ENCODE measurements around the gene SYNE4. TPM values are rescaled to one million over a fixed set of nuclear protein-coding genes. Genes with fewer than 3 reads are reported as not detected.
A peak's percentile ranks its signal among the peaks of the same experiment; 100 is the strongest.

Gene SYNE4
- total and polyA plus RNA-seq, 2 of the 13 experiments (the other 11 are each of a cell fraction or from before 2014, with no cell fraction given): 13.7 to 23.0 TPM

- TF ChIP-seq ZC3H4 (CRISPR knock-in tag; IDR thresholded peaks at IDR 0.05; ENCODE audit: borderline replicate concordance) (no peak), ZNF552 (CRISPR knock-in tag; IDR thresholded peaks at IDR 0.05; ENCODE audit: borderline replicate concordance) (peak; percentile 89), NR0B2 (CRISPR knock-in tag; IDR thresholded peaks at IDR 0.05) (peak; percentile 89; the same call in 1 of the 2 replicates), NFIC (IDR thresholded peaks at IDR 0.05; ENCODE audit: low read length) (no peak), KLF12 (CRISPR knock-in tag; IDR thresholded peaks at IDR 0.05; ENCODE audit: borderline replicate concordance) (peak; percentile 81), SIN3B (IDR thresholded peaks at IDR 0.05; ENCODE audit: low read length) (no peak), HNRNPLL (IDR thresholded peaks at IDR 0.05; ENCODE audit: low read depth, low read length, poor library complexity, severe bottlenecking) (peak; percentile 80), ZNF329 (CRISPR knock-in tag; IDR thresholded peaks at IDR 0.05; ENCODE audit: low read depth) (no peak; the same call in 1 of the 2 replicates), ARID4A (CRISPR knock-in tag; IDR thresholded peaks at IDR 0.05; ENCODE audit: borderline replicate concordance) (no peak; the same call in 1 of the 2 replicates), KMT2B (CRISPR knock-in tag; IDR thresholded peaks at IDR 0.05) (peak; percentile 53; the same call in 1 of the 2 replicates), HOXA7 (CRISPR knock-in tag; IDR thresholded peaks at IDR 0.05) (no peak), IRF2 (CRISPR knock-in tag; IDR thresholded peaks at IDR 0.05) (peak; percentile 73), KDM3A (CRISPR knock-in tag; IDR thresholded peaks at IDR 0.05; ENCODE audit: low read depth) (peak; percentile 87), GLI4 (CRISPR knock-in tag; IDR thresholded peaks at IDR 0.05; ENCODE audit: borderline replicate concordance) (no peak), ZNF253 (CRISPR knock-in tag; IDR thresholded peaks at IDR 0.05; ENCODE audit: borderline replicate concordance) (no peak), CEBPB (IDR thresholded peaks at IDR 0.05; ENCODE audit: borderline replicate concordance, low read depth, low read length) (no peak; the same call in 1 of the 2 replicates), ZBTB14 (CRISPR knock-in tag; IDR thresholded peaks at IDR 0.05) (no peak; the same call in 1 of the 2 replicates), ZNF580 (CRISPR knock-in tag; IDR thresholded peaks at IDR 0.05; ENCODE audit: borderline replicate concordance, low read depth) (peak; percentile 59; the same call in 1 of the 2 replicates), ZNF790 (CRISPR knock-in tag; IDR thresholded peaks at IDR 0.05; ENCODE audit: borderline replicate concordance) (peak; percentile 81; the same call in 1 of the 2 replicates), RELA (CRISPR knock-in tag; IDR thresholded peaks at IDR 0.05) (no peak), ZXDC (CRISPR knock-in tag; IDR thresholded peaks at IDR 0.05) (no peak)
These were observed 45.6 kb upstream of the SYNE4 start, which contains the start of gene THAP8 (continued) for GRCh38 chr19:36054119-36054732.

Measured in HepG2 (cell line).